ENCODE results near the gene IFT81.

The IFT81 gene

GRCh38 chr12:110171186-110171538 lies 47.0 kb downstream of the IFT81 start:
- Histone ChIP-seq H4K20me1 (ENCODE audit: insufficient read depth, low read length) (no peaks in the 10 kb centered on the region), H3K4me2 (ENCODE audit: low read length) (no peak overlapping the region), H3K79me2 (ENCODE audit: low read length) (no peaks in the 10 kb centered on the region), H3K9ac (ENCODE audit: low read length) (no peak overlapping the region), H3K4me3 (ENCODE audit: low read length) (no peak overlapping the region), H2AFZ (ENCODE audit: low read depth, low read length) (no peak overlapping the region), H3K4me1 (ENCODE audit: low read length) (peaks cover 1% of the 10 kb centered on the region), H3K36me3 (replicated peaks; ENCODE audit: low read depth, low read length) (no peaks in the 10 kb centered on the region), H3K9me3 (ENCODE audit: insufficient read depth, low read length) (no peaks in the 10 kb centered on the region), H3K27me3 (ENCODE audit: low read depth, low read length) (no peaks in the 10 kb centered on the region), H3K27ac (ENCODE audit: low read length) (no peak overlapping the region)
- TF ChIP-seq CTCF (IDR thresholded peaks at IDR 0.05; ENCODE audit: low read depth, low read length) = no peak
- TF ChIP-seq EZH2phosphoT487 (IDR thresholded peaks at IDR 0.05; ENCODE audit: low read depth) = no peak

GRCh38 chr12:110171636-110172035 lies 47.5 kb downstream of the IFT81 start:
- Histone ChIP-seq H3K27ac (ENCODE audit: low read length) (no peak overlapping the region), H3K9me3 (ENCODE audit: insufficient read depth, low read length) (no peaks in the 10 kb centered on the region)

GRCh38 chr12:110174373-110174996 lies 50.3 kb downstream of the IFT81 start:
- Histone ChIP-seq H3K4me2 (ENCODE audit: low read length) (no peak overlapping the region), H3K9ac (ENCODE audit: low read length) (no peak overlapping the region), H4K20me1 (ENCODE audit: insufficient read depth, low read length) (no peaks in the 10 kb centered on the region), H3K27me3 (ENCODE audit: low read depth, low read length) (no peaks in the 10 kb centered on the region), H3K9me3 (ENCODE audit: insufficient read depth, low read length) (no peaks in the 10 kb centered on the region), H2AFZ (ENCODE audit: low read depth, low read length) (no peak overlapping the region), H3K79me2 (ENCODE audit: low read length) (no peaks in the 10 kb centered on the region), H3K27ac (ENCODE audit: low read length) (no peak overlapping the region), H3K4me3 (ENCODE audit: low read length) (no peak overlapping the region), H3K4me1 (ENCODE audit: low read length) (peaks cover 4% of the 10 kb centered on the region; the same call in 1 of the 2 replicates), H3K36me3 (replicated peaks; ENCODE audit: low read depth, low read length) (no peaks in the 10 kb centered on the region)
- TF ChIP-seq EZH2phosphoT487 (IDR thresholded peaks at IDR 0.05; ENCODE audit: low read depth) (no peak), CTCF (IDR thresholded peaks at IDR 0.05; ENCODE audit: low read depth, low read length) (no peak)

More at GRCh38 chr12:110171636-110172035, 47.5 kb downstream of the IFT81 start:
- no peak overlapping the region for H3K4me2 ChIP-seq (ENCODE audit: low read length)
- H3K4me3 ChIP-seq (ENCODE audit: low read length) = no peak overlapping the region
- TF ChIP-seq CTCF (IDR thresholded peaks at IDR 0.05; ENCODE audit: low read depth, low read length) (no peak), EZH2phosphoT487 (IDR thresholded peaks at IDR 0.05; ENCODE audit: low read depth) (no peak)
- no peaks in the 10 kb centered on the region for H4K20me1 ChIP-seq (ENCODE audit: insufficient read depth, low read length)
- H3K4me1 ChIP-seq (ENCODE audit: low read length) = no peaks in the 10 kb centered on the region
- no peaks in the 10 kb centered on the region for H3K79me2 ChIP-seq (ENCODE audit: low read length)
- no peak overlapping the region for H3K9ac ChIP-seq (ENCODE audit: low read length)
- no peaks in the 10 kb centered on the region for H3K36me3 ChIP-seq (replicated peaks; ENCODE audit: low read depth, low read length)
- no peaks in the 10 kb centered on the region for H3K27me3 ChIP-seq (ENCODE audit: low read depth, low read length)
- no peak overlapping the region for H2AFZ ChIP-seq (ENCODE audit: low read depth, low read length)

GRCh38 chr12:110175201-110175600 lies 51.0 kb downstream of the IFT81 start:
- no peaks in the 10 kb centered on the region for H3K27me3 ChIP-seq (ENCODE audit: low read depth, low read length)
- TF ChIP-seq CTCF (IDR thresholded peaks at IDR 0.05; ENCODE audit: low read depth, low read length) (no peak), EZH2phosphoT487 (IDR thresholded peaks at IDR 0.05; ENCODE audit: low read depth) (no peak)
- no peaks in the 10 kb centered on the region for H3K9me3 ChIP-seq (ENCODE audit: insufficient read depth, low read length)
- peaks cover 4% of the 10 kb centered on the region; the same call in 1 of the 2 replicates for H3K4me1 ChIP-seq (ENCODE audit: low read length)
- H3K4me3 ChIP-seq (ENCODE audit: low read length) = no peak overlapping the region
- H3K27ac ChIP-seq (ENCODE audit: low read length) = no peak overlapping the region
- H3K9ac ChIP-seq (ENCODE audit: low read length) = no peak overlapping the region
- no peaks in the 10 kb centered on the region for H3K79me2 ChIP-seq (ENCODE audit: low read length)
- H4K20me1 ChIP-seq (ENCODE audit: insufficient read depth, low read length) = no peaks in the 10 kb centered on the region
- H3K4me2 ChIP-seq (ENCODE audit: low read length) = no peak overlapping the region
- no peak overlapping the region for H2AFZ ChIP-seq (ENCODE audit: low read depth, low read length)
- H3K36me3 ChIP-seq (replicated peaks; ENCODE audit: low read depth, low read length) = no peaks in the 10 kb centered on the region
